Pons (tissue), 1 donor: ENCODE data around the gene MC1R.
"Not testable (repeated sequence)": the region's sequence is repeated elsewhere in the genome, so short reads cannot be mapped to it uniquely, and the experiment has no call there.

Experiments
- DNase-seq: peaks from one replicate; pipeline ENCODE4 v3.0.0-alpha.2; 2016; ENCODE audit warnings: low spot score

Gene MC1R

GRCh38 chr16:89962754-89963498, 44.3 kb downstream of the MC1R start:
- no peak for DNase-seq

- DNase-seq = no peak
Observed at GRCh38 chr16:89964201-89964600, 45.5 kb downstream of the MC1R start.

GRCh38 chr16:89965447-89966225, 47.0 kb downstream of the MC1R start:
- DNase-seq = no peak

GRCh38 chr16:89966756-89967155, 48.1 kb downstream of the MC1R start:
- no peak for DNase-seq

- DNase-seq = not testable (repeated sequence)
Observed at GRCh38 chr16:89967436-89967835, 48.8 kb downstream of the MC1R start.

- DNase-seq = not testable (repeated sequence)
Observed at GRCh38 chr16:89968074-89968473, 49.4 kb downstream of the MC1R start.

- DNase-seq = peak; percentile 55
Observed at GRCh38 chr16:89969741-89970410, 51.2 kb downstream of the MC1R start.
